Measurements from ENCODE around the gene NUCKS1. TPM values are rescaled to one million over a fixed set of nuclear protein-coding genes. Genes with fewer than 3 reads are reported as not detected.

NUCKS1 gene
- total RNA-seq, 1 donor from 2014 or later: 340 TPM

DNA sequence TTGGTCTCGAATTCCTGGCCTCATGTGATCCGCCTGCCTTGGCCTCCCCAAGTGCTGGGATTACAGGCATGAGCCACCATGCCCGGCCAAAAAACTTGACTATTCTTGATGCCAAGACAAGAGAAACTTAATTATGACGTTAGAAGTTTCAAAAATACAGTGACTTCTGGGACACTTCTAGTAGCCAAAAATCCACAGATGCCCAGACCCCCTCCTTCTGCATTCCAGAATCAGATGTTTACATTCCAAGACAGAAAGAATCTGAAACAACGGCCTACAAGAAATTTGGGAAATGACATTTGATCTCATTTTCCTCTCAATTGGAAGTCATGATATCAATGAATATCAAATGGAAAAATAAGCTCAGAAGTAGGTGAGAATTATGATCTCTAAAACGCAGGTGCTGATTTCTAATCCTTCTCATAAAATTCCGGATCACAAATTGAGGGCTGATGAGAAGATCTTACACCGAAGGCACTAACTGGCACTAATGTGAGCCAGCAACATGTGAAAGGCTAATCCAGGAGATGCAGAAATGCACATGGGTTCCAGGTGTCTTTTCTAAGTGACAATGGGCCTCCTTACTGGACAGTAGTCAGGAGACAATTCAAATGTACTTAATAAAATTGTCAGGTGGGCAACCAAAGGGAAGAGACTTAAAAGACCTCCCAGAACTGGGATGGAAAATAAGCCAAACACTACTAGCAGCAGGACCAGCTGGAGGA is 19.8 kb upstream of the NUCKS1 start:
- H3K9me3 Mint-ChIP-seq: no peaks in the 10 kb centered on the region
- H3K27ac Mint-ChIP-seq: peak overlapping the region; percentile 89
- no peak for DNase-seq (ENCODE audit: extremely low spot score, unreplicated experiment)
- H3K36me3 Mint-ChIP-seq: no peaks in the 10 kb centered on the region
- TF ChIP-seq, protein P1, sequence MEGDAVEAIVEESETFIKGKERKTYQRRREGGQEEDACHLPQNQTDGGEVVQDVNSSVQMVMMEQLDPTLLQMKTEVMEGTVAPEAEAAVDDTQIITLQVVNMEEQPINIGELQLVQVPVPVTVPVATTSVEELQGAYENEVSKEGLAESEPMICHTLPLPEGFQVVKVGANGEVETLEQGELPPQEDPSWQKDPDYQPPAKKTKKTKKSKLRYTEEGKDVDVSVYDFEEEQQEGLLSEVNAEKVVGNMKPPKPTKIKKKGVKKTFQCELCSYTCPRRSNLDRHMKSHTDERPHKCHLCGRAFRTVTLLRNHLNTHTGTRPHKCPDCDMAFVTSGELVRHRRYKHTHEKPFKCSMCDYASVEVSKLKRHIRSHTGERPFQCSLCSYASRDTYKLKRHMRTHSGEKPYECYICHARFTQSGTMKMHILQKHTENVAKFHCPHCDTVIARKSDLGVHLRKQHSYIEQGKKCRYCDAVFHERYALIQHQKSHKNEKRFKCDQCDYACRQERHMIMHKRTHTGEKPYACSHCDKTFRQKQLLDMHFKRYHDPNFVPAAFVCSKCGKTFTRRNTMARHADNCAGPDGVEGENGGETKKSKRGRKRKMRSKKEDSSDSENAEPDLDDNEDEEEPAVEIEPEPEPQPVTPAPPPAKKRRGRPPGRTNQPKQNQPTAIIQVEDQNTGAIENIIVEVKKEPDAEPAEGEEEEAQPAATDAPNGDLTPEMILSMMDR (conservative IDR thresholded peaks at IDR 0.05): no peak
- H3K27me3 Mint-ChIP-seq: peaks cover 34% of the 10 kb centered on the region
- peaks cover 9% of the 10 kb centered on the region for H3K4me1 Mint-ChIP-seq (ENCODE audit: unreplicated experiment)
- no peak overlapping the region for H3K4me3 Mint-ChIP-seq

DNA sequence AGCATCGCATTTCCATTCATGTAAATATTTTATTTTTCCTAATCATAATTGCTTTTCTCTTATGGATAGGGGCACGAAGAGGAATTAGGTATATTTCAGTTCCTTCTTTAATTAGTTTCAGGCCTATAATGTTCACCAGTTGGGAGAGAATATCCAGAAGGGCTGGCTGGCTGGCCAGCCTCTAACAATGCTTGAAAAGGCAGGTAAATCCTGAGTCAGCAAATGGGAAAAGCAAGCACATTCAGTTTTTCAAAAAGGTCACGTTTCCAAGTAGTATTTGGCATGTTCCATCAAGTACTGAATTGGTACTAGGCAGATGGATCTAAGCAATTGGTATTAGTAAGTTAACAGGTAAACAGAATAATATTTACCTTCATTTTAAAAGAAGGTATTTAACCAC is 17.3 kb upstream of the NUCKS1 start:
- Mint-ChIP-seq H3K9me3 (no peaks in the 10 kb centered on the region), H3K27me3 (peaks cover 11% of the 10 kb centered on the region), H3K4me1 (ENCODE audit: unreplicated experiment) (no peaks in the 10 kb centered on the region), H3K36me3 (no peaks in the 10 kb centered on the region), H3K4me3 (no peak overlapping the region), H3K27ac (no peak overlapping the region)
- TF ChIP-seq, protein P1 (conservative IDR thresholded peaks at IDR 0.05): no peak
- DNase-seq (ENCODE audit: extremely low spot score, unreplicated experiment): no peak

DNA sequence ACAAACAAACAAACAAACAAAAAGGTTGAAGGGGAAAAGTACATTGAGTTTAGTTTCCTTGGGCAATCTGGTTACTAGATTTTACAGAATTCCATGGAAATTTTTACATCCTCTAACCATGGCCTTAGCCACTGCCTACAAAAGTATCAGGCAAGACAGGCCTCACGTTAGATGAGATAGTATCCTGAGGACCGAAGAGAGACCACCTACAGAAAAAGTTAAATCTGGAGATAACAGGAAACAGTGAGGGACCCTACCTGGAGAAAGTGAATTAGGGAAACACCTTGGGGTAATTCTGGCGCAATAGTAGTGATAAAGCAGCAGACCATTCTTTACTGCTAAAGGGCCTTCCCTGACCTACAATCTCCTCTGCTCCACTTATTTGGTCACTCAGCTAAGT is 16.6 kb upstream of the NUCKS1 start:
- H3K4me3 Mint-ChIP-seq: no peak overlapping the region
- peaks cover 7% of the 10 kb centered on the region for H3K27me3 Mint-ChIP-seq
- H3K4me1 Mint-ChIP-seq (ENCODE audit: unreplicated experiment): no peaks in the 10 kb centered on the region
- TF ChIP-seq, protein P1 (conservative IDR thresholded peaks at IDR 0.05): no peak
- H3K36me3 Mint-ChIP-seq: no peaks in the 10 kb centered on the region
- H3K27ac Mint-ChIP-seq: peak overlapping the region; percentile 29
- DNase-seq (ENCODE audit: extremely low spot score, unreplicated experiment): no peak
- H3K9me3 Mint-ChIP-seq: no peaks in the 10 kb centered on the region

DNA sequence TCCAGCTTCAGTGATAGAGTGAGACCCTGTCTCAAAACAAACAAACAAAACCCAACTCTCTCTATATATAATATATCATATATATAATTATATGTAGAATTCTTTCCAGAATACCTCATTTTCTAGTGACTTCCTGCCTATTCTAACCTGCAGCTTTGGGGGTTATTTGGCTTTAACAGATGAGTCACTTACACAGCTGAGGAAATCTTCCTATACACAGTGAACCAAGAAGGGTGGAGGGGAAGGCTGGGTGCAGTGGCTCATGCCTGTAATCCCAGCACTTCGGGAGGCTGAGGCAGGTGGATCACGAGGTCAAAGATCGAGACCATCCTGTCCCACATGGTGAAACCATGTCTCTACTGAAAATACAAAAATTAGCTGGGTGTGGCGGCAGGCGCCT is 16.1 kb upstream of the NUCKS1 start:
- peaks cover 3% of the 10 kb centered on the region for H3K27me3 Mint-ChIP-seq
- H3K9me3 Mint-ChIP-seq: no peaks in the 10 kb centered on the region
- DNase-seq (ENCODE audit: extremely low spot score, unreplicated experiment): no peak
- H3K27ac Mint-ChIP-seq: peak overlapping the region; percentile 29
- no peak overlapping the region for H3K4me3 Mint-ChIP-seq
- TF ChIP-seq, protein P1 (conservative IDR thresholded peaks at IDR 0.05): no peak
- H3K4me1 Mint-ChIP-seq (ENCODE audit: unreplicated experiment): no peaks in the 10 kb centered on the region
- H3K36me3 Mint-ChIP-seq: no peaks in the 10 kb centered on the region

DNA sequence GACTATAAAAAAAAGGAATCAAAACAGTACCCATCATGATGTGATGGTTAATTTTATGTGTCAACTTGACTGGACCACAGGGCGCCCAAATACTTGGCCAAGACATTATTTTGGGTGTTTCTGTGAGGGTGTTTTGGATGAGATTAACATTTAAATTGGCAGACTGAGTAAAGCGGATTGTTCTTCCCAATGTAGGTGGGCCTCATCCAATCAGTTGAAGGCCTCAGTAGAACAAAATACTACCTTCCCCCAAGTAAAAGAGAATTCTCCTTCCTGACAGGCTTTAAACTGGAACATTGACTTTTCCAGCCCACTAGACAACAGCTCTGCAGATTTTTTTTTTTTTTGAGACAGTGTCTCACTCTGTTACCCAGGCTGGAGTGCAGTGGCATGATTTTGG is 14.6 kb upstream of the NUCKS1 start:
- no peak for DNase-seq (ENCODE audit: extremely low spot score, unreplicated experiment)
- H3K4me3 Mint-ChIP-seq: no peak overlapping the region
- H3K27me3 Mint-ChIP-seq: no peaks in the 10 kb centered on the region
- H3K4me1 Mint-ChIP-seq (ENCODE audit: unreplicated experiment): no peaks in the 10 kb centered on the region
- no peaks in the 10 kb centered on the region for H3K36me3 Mint-ChIP-seq
- TF ChIP-seq, protein P1 (conservative IDR thresholded peaks at IDR 0.05): no peak
- no peaks in the 10 kb centered on the region for H3K9me3 Mint-ChIP-seq
- H3K27ac Mint-ChIP-seq: no peak overlapping the region

Measured in type B pancreatic cell (in vitro differentiated cells).